Stimulated activated CD8-positive, alpha-beta memory T cell treated with anti-CD3 and anti-CD28 coated beads, Interleukin-4, amount 100 ng/mL, for 1 hour (primary cell): Measurements from ENCODE around the gene TMEM145.

Source experiments
- DNase-seq, 2 donors: peaks; one replicate each; pipeline ENCODE4 v3.0.0-alpha.2; 2020; ENCODE audit warnings: low read depth in 2 of 2, low spot score in 1 of 2

Gene TMEM145

GRCh38 chr19:42277821-42278451 is 35.2 kb upstream of the TMEM145 start:
- no peak for DNase-seq

- no peak for DNase-seq
Observed at GRCh38 chr19:42278452-42279154, 34.5 kb upstream of the TMEM145 start.

GRCh38 chr19:42279155-42279901 is 33.8 kb upstream of the TMEM145 start:
- DNase-seq, result no peak

- peak; percentile 58 to 69 for DNase-seq
Observed at GRCh38 chr19:42279902-42280814, 33.0 kb upstream of the TMEM145 start.

GRCh38 chr19:42280815-42281145 is 32.3 kb upstream of the TMEM145 start:
- no peak for DNase-seq

GRCh38 chr19:42281146-42281826 is 31.8 kb upstream of the TMEM145 start:
- DNase-seq, result no peak

- DNase-seq, result no peak
Observed at GRCh38 chr19:42281827-42282762, 31.0 kb upstream of the TMEM145 start.

- no peak for DNase-seq
Observed at GRCh38 chr19:42282819-42283187, 30.3 kb upstream of the TMEM145 start.

GRCh38 chr19:42283188-42284065 is 29.7 kb upstream of the TMEM145 start:
- peak; percentile 88 to 92 for DNase-seq

- peak; percentile 53 to 71 for DNase-seq
Observed at GRCh38 chr19:42284066-42284501, 29.0 kb upstream of the TMEM145 start.

GRCh38 chr19:42284591-42285341 is 28.3 kb upstream of the TMEM145 start:
- no peak for DNase-seq

GRCh38 chr19:42285541-42285941 is 27.6 kb upstream of the TMEM145 start:
- DNase-seq, result no peak

GRCh38 chr19:42285988-42286348 is 27.1 kb upstream of the TMEM145 start:
- DNase-seq, result no peak

- no peak for DNase-seq
Observed at GRCh38 chr19:42286349-42287016, 26.6 kb upstream of the TMEM145 start.

GRCh38 chr19:42287017-42287826 is 25.9 kb upstream of the TMEM145 start:
- DNase-seq, result no peak

- DNase-seq, result no peak
Observed at GRCh38 chr19:42287827-42288107, 25.3 kb upstream of the TMEM145 start.

- no peak for DNase-seq
Observed at GRCh38 chr19:42288387-42288786, 24.7 kb upstream of the TMEM145 start.
